GM19455 (cell line): ENCODE data around the gene AKIP1.
"Not testable (repeated sequence)": the region's sequence is repeated elsewhere in the genome, so short reads cannot be mapped to it uniquely, and the experiment has no call there.

Experiments
- ATAC-seq: cut with Tn5 transposase; IDR thresholded peaks from one replicate; pipeline ENCODE4 v1.9.1; 2021; ENCODE audit not compliant: unreplicated experiment

AKIP1 gene, protein sequence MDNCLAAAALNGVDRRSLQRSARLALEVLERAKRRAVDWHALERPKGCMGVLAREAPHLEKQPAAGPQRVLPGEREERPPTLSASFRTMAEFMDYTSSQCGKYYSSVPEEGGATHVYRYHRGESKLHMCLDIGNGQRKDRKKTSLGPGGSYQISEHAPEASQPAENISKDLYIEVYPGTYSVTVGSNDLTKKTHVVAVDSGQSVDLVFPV

DNA sequence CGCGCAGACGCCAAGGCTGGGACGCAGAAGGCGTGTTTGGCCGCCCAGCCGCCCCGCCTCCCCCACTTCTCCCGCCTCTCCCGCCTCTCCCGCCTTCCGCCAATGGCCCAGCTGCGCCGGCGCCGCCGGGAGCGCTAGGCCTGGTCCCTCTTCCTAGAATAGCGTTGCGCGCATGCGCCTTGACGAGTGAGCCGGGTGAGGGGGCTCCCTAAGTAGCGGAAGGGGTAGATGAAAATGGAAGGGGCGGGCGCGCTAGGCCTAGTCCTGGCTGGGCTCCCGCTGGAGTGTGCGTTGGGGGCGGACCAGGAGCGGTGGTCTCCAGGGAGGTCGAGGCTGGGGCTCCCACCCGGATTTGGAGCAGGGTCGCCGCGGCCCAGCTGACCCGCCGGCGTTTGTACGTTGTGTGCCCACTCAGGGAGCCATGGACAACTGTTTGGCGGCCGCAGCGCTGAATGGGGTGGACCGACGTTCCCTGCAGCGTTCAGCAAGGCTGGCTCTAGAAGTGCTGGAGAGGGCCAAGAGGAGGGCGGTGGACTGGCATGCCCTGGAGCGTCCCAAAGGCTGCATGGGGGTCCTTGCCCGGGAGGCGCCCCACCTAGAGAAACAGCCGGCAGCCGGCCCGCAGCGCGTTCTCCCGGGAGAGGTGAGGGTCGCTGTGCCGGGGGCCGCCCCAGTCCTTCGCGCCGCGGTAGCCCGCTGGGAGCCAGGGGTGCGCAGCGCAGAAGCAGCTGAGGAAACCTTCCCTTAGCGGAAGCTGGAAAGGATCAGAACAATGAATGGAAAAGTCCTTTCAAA lies at the start of gene AKIP1:
AKIP1 (plus strand) TSS at position 161 of the 795 bp plus-strand sequence; CDS start at position 422, 261 bp downstream.
- ATAC-seq: peak; percentile 80

DNA sequence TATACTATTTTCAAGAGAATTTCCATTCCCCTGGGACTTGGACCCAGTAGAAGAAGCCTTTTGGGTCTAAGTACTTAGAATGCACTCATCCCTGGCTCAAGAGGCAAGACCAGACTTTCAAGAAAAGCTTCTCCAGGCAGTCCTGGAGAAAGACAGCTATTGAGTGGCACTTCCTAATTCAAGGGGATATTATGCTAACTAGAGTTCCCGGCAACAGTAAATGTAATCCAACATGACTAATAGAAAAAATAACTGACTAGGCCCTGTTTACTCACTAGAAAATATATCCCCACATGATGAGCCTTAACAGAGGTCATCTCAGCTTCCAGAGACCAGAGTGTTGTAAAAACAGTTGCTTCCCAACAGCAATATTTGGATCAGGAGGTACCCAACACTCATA lies 47.2 kb upstream of the AKIP1 start:
- no peak for ATAC-seq

DNA sequence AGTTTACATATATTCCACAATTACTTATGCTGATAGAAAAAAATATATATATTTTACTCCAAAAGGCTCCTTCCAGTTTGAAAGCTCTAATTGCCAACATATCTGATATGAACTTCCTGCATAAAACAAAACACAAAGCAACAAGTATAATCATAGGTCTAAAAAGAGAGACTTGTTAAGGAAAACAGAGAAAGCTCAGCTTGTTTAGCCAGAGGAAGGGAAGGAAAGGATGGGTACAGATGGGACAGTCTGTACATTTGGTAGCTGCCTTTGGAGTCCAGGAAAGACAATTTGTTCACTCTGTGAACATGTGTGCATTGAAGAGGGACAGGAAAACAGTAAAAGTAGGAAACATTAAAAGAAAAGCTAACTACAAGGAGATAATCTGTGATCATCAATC lies 45.7 kb upstream of the AKIP1 start:
- no peak for ATAC-seq

DNA sequence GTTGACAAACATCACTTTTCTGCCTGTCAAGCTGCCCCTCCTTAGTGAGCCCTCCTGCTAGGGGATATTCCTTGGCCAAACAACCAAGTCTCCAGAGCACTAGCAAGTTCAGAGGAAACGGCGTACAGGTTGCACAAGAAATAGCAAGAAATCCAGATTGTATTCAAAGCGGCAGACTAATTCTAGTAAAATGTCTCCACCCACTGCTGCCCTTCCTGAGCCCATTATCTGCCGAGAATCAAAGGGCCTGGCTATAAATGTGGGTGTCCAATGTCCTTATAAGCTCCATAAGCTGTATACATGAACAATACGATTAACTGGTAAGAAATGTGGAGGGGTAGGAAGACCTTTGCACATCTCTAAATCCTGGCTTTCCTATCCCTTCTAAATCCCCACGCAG lies 44.0 kb upstream of the AKIP1 start:
- no peak for ATAC-seq

DNA sequence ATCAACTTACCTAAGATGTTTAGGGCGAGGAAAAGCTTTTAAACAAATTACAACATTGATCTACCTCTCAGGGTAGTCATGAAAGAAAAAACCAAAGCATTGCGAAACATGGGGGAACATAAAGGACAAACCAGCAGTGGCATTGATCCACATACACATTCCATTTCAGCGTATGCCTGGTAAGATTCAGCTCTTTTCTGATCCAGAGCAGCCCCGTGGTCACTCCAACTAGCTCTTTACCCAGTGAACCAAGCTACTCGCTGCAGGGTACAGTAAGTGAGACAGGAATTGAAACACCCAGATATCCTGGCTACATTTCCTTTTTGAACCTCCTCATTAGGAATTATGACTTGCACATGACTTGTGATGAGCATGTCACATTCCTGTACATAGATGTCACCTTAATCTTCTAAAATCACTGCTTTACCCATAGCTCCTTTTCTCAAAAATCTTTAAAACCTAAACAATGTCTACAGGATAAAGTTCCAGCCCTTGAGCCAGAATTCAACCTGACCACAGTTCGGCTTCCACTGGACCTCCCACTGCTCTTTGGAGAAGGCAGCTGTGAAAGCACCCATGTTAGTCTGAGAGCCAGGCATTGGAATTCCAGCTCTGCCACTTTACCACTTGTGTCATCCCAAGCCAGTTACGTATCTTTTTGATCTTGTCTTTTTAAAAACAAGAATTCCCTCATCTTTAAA lies 42.9 kb upstream of the AKIP1 start:
- no peak for ATAC-seq

DNA sequence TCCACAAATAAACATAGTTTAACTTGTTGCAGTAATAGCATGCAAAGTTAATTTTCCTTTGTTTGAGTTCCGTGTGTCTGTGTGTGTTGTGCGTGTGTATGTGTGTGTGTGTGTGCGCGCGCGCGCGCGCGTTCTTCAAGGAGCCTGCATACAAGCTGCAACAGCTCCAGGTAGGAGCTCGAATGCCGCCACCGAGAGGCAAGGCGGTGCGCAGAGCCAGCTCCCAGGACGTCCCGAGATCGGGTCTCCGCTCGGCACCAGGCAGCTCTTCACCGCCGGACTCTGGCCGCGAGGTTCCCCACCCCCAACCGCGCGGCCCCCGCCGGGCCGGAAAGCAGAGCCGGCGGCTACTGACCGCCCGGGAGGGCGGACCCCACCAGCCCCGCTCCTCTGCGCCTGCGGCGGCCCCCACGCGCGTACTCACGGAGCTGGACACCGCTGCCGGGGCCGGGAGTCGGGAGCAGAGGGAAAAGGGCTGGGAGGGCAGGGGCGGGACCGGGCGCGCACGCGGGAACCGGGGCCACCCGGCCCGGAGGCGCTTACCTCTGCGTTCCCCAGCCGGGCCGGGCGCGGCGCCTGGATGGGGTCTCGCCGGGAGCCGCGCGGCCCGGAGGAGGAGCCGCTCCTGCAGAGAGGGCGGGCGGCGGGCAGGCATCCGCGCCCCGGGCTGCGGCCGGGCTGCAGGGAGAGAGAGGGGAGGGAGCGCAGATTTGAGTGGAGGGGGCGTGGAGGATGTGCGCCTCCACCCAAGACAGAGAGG lies 40.4 kb upstream of the AKIP1 start:
- ATAC-seq: no peak

DNA sequence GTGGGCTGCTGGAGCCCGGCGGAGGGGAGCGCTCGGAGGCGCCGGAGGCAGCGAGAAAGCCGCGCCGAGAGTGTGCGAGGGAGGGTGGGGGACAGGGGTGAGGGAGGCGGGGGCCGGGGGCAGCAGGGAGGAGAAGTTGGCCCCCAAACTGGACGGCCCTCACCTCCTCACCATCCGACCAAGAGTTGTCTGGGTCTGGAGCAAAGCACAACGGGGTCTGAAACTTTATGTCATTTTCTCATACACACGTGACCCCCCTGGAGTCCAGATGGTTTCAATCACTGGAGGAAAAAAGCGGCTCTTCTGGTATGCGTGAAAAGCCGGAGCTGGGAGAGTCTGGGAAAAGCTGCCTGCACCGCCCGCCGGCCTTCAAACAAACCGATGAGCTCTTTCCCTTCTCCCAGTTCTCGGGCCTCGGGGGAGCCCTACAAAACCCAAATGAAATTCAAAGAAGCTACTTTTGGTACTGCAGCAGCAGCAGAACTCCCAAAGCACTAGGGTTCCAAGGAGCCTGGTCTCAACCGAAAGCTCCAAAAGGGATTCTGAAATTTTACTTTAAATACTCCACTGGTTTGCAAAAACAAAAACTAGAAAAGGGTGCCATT lies 39.7 kb upstream of the AKIP1 start:
- ATAC-seq: no peak

DNA sequence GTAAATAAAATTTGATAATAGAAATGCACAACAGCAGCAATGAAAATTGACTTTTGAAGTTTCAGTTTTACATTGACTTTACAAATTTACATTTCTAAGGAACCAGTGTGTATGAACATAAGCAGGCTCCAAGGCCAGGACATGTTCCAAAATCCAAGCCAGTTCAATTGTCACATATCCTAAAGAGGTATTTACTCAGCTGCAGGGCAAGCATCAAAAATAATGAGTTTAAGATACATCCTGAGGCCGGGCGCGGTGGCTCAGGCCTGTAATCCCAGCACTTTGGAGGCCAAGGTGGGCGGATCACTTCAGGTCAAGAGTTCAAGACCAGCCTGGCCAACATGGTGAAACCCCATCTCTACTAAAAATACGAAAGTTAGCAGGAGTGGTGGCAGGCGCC lies 39.0 kb upstream of the AKIP1 start:
- no peak for ATAC-seq

DNA sequence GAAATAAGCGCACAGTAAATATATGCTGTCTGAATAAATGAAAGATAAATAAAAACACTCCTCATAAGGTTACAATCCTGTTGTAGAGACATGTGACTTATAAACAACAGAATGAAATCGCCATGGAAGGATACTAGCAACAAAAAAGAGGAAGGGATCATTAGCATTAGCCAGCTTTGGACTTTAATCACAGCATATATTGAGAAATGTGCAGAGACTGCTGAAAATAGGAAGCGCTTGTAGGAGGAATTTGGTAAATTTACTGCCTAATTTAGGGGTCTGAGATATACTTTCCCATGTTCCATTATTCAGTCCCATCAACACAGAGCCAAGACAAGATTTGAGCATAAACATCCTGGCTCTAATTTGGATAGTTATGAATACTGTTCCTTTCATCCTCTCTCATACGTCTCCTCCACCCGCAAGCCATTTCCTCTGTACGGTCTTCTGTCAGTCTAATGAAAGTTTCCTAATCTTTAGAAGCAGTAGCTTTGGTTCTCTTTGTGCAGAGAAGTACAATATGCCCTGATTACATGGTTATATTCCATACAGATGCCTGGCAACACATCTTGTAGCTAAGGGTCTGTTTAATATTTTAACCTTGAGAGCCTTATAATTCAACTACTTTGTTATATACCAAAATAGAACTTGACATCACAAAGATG lies 37.1 kb upstream of the AKIP1 start:
- no peak for ATAC-seq

DNA sequence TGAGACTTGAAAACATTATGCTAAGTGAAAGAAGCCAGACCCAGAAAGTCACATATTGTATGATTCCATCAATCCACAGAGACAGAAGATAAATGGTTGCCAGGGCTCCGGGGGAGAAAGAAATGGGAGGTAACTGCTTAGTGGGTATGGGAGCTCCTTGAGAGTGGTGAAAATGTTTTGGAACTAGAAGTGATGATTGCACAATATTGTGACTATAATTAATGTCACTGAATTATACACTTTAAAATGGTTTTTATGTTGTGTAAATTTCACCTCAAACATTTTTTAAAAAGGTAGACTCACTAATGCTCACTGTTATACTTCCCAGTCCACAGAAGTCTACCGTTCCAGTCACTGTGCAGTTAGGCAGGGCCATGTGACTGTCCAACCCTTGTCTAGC lies 32.2 kb upstream of the AKIP1 start:
- no peak for ATAC-seq

DNA sequence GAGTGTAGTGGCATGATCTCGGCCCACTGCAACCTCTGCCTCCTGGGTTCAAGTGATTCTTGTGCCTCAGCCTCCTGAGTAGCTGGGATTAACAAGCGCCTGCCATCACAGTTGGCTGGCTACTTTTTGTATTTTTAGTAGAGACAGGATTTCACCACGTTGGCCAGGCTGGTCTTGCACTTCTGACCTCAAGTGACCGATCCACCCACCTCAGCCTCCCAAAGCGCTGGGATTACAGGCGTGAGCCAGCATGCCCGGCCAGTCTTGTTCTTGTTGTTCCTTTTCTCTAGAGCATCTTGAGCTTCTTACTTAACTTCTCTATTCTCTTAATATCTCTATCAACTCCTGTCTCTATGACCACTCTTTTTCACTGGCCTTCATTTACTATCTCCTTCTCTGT lies 29.4 kb upstream of the AKIP1 start:
- ATAC-seq: not testable (repeated sequence)

DNA sequence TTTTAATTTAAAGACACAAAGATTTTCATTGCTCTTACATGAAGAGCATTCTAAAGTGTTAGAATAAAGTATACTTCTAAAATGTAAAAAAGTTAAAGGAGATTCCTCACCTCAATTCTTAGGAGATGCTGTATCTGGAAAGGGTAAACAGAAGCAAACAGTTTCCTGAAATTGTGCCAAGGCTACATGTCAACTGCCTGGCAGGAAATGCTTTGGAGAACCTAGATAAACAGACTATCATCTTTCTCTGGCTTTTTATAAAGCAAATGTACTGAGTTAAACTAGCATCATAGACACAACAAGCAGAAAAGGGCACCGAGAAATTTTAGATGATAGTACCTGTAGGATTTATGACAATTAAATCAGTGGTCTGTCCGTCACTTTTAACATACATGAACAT lies 24.7 kb upstream of the AKIP1 start:
- no peak for ATAC-seq

DNA sequence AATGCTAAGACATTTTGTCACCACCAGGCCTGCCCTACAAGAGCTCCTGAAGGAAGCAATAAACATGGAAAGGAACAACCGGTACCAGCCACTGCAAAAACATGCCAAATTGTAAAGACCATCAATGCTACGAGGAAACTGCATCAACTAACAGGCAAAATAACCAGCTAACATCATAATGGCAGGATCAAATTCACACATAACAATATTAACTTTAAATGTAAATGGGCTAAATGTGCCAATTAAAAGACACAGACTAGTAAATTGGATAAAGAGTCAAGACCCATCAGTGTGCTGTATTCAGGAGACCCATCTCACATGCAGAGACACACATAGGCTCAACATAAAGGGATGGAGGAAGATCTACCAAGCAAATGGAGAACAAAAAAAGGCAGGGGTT lies 19.8 kb upstream of the AKIP1 start:
- ATAC-seq: not testable (repeated sequence)

DNA sequence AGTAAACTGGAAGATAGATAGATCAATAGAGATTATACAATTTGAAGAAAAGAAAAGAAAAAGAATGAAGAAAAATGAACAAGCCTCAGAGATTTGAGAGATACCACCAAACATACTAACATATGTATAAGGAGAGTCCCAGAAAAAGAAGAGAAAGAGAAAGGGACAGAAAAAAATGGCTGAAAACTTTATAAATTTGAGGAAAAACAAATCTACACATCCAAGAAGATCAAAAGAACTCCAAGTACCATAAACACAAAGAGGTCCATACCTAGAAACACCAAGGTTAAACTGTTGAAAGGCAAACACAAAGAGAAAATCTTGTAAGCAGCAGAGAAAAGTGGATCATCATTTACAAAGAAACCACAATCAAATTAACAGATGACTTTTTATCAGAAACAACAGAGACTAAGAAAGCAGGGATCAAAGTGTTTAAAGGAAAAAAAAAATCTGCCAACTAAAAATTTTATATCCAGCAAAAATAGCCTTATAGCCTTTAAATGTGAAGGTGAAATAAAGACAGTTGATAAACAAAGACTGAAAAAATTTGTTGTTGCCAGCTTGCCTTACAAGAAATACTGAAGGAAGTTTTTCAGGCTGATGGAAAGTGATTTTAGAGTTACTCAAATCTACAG lies 11.8 kb upstream of the AKIP1 start:
- ATAC-seq: no peak

DNA sequence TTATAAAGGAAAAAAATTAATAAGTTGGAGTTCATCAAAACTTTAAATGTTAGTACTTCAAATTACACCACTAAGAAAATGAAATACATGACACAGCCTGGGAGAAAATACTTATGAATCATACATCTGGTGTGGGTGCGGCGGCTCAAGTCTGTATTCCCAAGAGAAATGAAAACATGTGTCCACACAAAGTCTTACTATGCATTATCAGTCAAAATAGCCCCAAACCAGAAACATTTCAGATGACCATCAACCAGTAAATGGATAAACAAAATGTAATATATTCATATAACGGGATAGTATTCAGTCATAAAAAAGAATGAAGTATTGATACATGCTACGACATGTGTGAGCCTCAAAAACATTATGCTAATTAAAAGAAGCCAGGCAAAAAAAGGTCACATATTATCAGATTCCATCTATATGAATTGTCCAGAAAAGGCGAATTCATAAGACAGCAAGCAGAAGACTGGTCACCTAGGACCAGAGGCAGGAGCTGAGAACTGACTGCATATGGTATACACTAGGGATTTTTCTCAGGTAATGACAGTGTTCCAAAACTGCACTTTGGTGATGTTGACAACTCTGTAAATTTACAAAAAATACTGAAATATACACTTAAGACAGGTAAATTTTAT lies 5.3 kb upstream of the AKIP1 start:
- ATAC-seq: no peak

DNA sequence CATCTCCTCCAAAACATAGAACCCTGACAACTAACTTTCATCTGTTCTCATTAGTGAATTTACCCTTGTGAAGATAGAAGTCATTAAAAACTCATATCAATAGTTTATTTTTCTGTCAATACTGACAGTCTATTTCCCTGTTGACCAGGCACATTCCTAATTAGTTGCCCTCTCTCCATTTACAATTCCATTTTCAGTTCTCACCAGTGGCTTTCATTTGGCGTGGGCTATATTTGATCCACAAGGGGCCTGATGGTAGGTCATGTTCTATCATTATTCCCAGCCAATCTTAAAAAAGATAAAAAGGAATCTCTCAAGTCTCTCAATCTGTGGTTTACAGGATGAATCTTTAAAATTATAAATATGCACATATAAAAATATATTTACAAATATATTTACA lies 3.9 kb upstream of the AKIP1 start:
- ATAC-seq: no peak

DNA sequence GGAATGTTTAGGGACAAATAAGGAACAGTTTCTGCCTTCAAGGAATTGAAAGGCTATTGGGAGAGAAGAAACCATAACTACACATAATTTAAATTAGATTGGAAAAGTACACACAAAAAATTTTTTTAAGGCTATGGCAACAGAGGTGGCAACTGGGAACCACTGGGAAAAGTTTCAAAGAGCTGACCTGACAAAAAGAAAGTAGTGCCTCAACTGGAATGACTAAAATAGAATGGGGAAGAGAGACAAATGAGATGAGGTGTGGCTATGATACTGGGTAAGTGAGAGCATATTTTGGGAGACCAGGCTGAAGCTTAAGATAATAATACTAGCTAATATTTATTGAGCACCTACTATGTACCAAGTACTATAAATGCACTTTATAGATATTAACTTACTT lies 2.9 kb upstream of the AKIP1 start:
- no peak for ATAC-seq

DNA sequence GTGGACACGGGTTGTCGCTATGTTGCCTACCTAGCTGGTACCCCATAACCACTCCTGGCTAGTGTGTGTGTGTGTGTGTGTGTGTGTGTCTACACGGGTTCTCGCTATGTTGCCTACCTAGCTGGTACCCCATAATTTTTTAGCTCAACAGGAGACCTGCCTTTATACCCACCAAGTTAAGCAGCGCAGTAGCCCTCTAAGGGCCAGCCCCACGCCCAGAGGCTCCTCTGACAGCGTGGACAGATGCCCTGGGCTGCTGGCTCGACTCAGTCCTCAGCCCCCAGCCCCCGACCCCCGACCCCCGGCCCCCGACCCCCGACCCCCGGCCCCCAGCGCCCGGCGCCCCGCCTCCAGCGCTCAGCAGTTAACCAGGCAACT lies 351 bp upstream of the AKIP1 start:
- ATAC-seq: peak; percentile 19

DNA sequence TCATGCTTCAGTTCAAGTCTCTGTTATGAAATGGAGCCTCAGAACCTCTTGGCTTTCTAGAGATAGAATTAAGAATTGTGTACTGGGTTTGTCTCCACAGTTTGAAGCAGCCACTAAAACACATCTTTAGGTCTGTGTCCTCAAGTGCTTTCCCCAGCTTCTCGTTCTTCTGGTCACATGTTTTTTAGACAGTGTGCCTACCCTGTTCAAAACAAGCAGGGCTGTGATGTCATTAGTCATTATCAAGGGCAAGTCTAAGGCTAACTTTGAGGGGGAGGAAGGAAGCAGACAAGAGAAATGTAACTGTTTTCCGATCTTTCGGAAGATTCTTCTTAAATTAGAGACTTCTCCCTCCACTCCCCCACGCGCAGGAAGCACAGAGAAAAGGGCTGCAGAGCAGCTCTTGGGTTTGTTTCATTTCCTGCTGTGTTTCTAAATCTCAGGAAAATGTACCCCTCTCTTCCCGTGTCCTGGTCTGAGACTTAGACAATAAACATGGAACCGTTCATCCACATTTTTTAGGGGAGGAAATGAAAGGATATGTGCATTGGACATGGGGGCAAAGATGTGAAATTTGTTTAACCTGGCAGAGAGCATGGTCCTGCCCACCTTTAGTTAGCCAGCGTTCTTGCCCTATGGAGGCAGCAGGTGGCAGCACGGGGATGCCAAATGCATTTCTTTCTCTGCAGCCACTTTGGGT lies 3.1 kb downstream of the AKIP1 start:
- ATAC-seq: no peak
